T47D (cell line): Measurements from ENCODE around the gene SPSB4.
A peak's percentile ranks its signal among the peaks of the same experiment; 100 is the strongest.
"Not testable (repeated sequence)": the region's sequence is repeated elsewhere in the genome, so short reads cannot be mapped to it uniquely, and the experiment has no call there.

Experiments used
- DNase-seq, 2 experiments: peaks; one replicate each; pipeline versions ENCODE4 v3.0.0 to v3.0.0-alpha.2; 2011 to 2012; ENCODE audit warnings: low read depth in 1 of 2, low spot score in 1 of 2
- JUND ChIP-seq: IDR thresholded peaks from 2 replicates; pipeline ENCODE4 v1.6.1; 2012; ENCODE audit warnings: low read depth
- in situ Hi-C: cut with HindIII; loops from 2 replicates; pipeline ENCODE4 v1.10.0; 2016; ENCODE audit warnings: low sequenced_read_pairs, low pct_unique_long_range_greater_than_20kb

The SPSB4 gene

GRCh38 chr3:141111364-141112155 is 60.4 kb downstream of the SPSB4 start:
- no peak for DNase-seq
- in situ Hi-C loops = no loop called here
- TF ChIP-seq JUND = no peak

DNA sequence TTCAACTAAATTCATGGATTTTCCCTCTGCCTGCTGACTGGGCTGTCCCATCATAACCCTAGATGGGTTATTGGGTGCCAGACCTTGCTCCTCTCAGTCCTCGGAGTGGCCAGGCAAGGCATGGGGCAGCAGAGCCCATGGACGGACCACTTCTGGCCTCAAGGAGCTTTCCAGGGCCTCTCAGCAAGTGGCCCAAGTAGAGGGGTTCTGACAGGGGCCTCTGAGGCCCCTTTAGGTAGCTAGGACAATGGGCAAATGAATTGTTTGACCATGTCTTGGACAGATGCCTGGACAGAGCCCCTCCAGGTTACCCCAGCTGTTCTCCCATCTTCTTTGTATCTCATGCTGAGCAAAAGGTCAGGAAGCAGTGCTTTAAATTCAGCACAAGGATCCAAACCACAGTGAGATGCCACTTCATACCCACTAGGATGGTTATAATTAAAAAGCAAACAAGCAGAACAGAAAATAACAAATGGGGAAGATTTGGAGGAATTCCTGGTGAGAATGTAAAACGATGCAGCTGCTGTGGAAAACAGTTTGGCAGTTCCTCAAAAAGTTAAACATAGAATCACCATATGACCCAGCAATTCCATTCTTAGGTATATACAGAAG is 61.6 kb downstream of the SPSB4 start:
- in situ Hi-C loops = no loop called here
- TF ChIP-seq JUND = no peak
- DNase-seq = no peak

- DNase-seq, in situ Hi-C loops: not testable (repeated sequence)
Observed at GRCh38 chr3:141113680-141114079, 62.5 kb downstream of the SPSB4 start.

DNA sequence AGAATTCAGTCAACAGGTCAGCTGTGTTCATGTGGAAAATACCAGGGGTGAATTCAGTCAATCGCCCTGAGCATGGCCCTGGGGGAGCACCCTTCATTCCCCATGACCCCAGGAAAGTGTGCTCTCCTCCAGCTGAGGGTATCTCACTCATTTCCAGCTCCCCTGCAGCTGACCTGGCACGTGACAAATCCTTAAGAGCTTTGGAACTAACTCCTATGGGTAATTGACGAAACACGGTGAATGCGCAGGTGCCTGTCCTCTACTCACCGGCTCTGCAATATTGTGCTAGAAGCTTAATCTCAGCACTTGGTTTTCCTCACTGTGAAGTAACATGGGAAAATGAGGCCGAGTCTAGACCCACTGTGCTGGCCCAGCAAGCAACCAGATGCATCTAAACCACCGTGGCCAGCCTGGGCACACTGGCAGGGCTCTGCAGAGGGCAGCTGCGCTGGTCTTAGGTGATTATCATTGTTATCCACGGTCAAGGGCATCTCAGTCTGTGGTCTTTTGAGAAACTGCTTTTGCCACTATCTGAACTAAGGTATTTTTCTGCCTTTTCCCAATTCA is 63.1 kb downstream of the SPSB4 start:
- DNase-seq = no peak
- in situ Hi-C loops = no loop called here
- TF ChIP-seq JUND = no peak

GRCh38 chr3:141114816-141115460 is 63.8 kb downstream of the SPSB4 start:
- peak in 1 of 2 experiments; percentile 26 for DNase-seq
- TF ChIP-seq JUND = no peak
- in situ Hi-C loops = no loop called here

GRCh38 chr3:141115789-141116541 is 64.8 kb downstream of the SPSB4 start:
- in situ Hi-C loops = no loop called here
- DNase-seq = no peak
- TF ChIP-seq JUND = no peak

DNA sequence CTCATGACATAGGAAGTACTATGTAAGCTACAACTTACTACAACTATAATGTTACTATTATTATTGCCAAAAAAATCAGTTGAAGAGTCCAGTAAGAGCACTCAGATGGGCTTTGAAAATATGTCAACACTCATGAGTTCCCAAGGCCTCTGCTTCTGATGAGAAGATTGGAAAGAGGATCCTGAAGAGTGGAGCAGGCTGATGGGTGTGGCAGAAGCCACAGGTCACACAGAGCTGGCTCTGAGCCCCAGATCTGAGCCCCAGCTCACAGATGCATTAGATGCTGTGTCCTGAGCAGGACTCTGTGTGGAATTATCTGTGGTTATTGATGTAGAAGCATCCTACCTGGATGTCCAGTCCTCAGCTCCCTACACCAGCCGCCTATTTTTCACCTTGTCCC is 65.6 kb downstream of the SPSB4 start:
- TF ChIP-seq JUND = no peak
- in situ Hi-C loops = no loop called here
- no peak for DNase-seq

GRCh38 chr3:141117982-141118381 is 66.8 kb downstream of the SPSB4 start:
- DNase-seq = not testable (repeated sequence)

DNA sequence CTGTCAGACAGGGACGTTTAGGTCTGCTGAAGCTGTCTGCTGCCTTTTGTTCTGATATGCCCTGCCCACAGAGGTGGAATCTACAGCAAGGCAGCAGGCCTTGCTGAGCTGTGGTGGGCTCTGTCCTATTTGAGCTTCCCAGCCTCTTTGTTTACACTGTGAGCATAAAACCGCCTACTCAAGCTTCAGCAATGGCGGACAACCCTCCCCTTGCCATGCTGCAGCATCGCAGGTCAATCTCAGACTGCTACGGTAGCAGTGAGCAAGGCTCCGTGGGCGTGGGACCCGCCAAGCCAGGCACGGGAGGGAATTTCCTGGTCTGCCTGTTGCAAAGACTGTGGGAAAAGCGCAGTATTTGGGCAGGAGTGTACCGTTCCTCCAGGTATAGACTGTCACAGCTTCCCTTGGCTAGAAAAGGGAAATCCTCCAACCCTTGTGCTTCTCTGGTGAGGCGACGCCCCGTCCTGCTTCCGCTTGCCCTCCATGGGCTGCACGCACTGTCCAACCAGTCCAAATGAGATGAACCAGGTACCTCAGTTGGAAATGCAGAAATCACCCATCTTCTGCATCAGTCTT is 71.4 kb downstream of the SPSB4 start:
- TF ChIP-seq JUND = no peak
- DNase-seq = no peak
- in situ Hi-C loops = no loop called here

More at GRCh38 chr3:141117982-141118381, 66.8 kb downstream of the SPSB4 start:
- in situ Hi-C loops = not testable (repeated sequence)

DNA sequence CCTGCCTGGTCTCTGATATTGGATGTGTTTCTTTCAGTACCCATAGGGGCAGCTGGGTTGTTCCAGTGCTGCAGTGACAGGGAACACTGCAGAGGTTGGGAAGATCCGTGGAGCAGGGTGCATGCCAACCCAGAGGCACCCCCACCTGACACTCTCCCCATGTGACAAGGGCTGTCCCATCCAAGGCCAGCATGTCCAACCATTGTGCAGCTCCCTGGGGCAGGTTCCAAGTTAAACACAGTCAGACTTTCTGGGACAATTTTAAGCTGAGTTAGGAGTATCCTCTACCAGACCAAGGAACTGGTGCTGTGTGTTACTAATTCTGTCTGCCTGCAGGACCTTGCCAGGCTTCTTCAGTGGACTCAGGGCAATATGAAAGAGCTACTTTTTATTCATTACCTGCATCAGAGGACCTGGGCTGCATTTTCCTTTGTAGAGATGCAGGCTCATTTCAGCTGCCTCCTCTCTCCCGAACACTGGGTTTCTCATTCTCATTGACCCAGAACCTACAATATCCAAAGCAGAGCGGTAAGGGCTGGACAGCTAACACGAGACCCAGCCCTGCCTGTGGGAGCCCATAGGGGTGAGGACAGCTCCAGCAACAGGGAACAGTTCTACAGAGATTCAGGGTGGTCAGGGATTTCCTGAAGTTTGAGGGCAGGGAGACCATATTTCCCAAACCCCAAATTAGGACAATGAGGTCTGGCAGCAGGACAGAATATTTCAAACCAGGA is 72.7 kb downstream of the SPSB4 start:
- in situ Hi-C loops = no loop called here
- DNase-seq = no peak
- TF ChIP-seq JUND = no peak

DNA sequence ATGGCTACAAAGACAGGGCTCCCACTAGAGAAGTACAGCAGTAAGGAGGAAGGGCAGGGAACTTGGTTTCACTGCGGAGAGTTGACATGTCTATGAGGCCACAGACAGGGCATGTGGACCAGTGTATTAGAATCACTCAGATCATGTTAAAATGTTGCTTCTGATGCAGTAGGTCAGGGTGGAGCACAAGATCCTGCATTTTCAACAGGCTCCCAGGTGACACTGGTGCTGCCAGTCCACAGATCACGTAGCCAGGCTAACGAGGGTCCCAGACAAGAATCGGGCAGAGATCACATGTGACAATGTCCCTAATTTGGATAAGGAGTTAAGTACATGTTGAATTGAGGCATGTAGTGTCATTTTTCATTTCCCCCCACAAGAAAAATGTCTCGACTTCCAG is 73.6 kb downstream of the SPSB4 start:
- DNase-seq = no peak
- in situ Hi-C loops = no loop called here
- no peak for TF ChIP-seq JUND
